HG03196 (cell line): Measurements from ENCODE around the gene SLC28A1.
"Not testable (repeated sequence)": the region's sequence is repeated elsewhere in the genome, so short reads cannot be mapped to it uniquely, and the experiment has no call there.

Source experiments
- ATAC-seq: cut with Tn5 transposase; IDR thresholded peaks from one replicate; pipeline ENCODE4 v1.9.1; 2021; ENCODE audit not compliant: unreplicated experiment

The SLC28A1 gene, protein sequence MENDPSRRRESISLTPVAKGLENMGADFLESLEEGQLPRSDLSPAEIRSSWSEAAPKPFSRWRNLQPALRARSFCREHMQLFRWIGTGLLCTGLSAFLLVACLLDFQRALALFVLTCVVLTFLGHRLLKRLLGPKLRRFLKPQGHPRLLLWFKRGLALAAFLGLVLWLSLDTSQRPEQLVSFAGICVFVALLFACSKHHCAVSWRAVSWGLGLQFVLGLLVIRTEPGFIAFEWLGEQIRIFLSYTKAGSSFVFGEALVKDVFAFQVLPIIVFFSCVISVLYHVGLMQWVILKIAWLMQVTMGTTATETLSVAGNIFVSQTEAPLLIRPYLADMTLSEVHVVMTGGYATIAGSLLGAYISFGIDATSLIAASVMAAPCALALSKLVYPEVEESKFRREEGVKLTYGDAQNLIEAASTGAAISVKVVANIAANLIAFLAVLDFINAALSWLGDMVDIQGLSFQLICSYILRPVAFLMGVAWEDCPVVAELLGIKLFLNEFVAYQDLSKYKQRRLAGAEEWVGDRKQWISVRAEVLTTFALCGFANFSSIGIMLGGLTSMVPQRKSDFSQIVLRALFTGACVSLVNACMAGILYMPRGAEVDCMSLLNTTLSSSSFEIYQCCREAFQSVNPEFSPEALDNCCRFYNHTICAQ

DNA sequence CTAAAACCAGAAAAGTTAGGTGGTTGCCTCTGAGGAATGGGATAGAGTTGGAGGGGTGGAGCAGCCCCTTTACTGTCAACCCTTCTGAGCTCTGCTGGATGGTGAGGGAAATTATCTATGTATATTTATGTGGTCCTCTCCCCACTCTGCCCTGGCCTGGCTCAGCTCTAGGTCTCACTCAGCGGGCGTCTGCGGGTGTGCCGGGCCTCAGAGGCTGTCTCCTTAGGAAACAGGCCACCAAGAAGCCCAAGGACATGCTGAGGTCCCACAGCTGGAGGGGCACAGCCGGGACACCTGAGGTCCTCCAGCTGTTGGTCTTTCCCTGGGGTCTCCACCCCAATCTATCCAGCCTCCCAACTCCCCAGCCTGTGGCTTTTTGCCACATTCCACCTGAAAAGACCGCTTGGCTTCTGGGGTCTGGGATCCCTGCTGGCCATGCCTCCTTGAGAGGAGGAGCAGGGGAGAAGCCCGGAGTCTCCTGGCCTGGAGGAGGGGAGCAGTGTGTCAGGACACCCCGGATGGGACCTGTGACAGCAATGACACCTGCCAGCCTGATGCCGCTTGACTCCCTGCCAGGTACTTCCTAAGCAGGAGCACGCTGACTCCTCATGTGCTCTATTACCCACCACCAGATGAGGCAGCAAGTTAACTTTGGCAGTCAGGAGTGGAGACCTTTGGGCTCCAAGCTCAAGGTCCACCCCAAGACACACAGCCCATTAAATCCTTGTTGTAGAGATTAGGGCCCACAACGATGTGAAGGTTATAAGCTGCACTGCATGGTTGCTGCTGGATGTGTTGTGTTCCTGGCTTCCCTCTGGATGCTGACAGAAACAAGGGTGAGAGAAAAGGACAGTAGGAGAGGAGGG is at the start of gene SLC28A1:
Gene SLC28A1 (plus strand): TSS at position 747 of the 866 bp plus-strand sequence. CDS start 3,099 bp downstream, outside the sequence.
- no peak for ATAC-seq

DNA sequence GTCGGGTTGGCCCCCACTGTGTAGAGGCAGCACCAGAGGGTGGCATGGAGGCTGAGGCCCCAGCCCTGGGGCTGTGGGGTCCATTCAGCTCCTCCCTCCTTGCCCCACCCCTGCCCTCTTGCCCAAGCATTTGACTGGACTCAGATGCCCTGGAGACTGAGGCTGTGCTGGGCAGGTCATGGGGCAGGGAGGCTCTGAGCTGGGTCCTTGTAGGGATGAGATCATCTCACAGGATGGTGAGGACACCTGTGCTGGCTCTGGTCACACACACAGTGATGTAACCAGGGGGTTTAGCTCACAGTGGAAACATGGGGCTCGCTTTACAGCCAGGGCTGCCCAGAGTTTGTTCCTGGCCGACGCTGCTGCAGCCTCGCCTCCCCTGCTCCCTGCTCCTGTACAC is 49.5 kb upstream of the SLC28A1 start:
- no peak for ATAC-seq

DNA sequence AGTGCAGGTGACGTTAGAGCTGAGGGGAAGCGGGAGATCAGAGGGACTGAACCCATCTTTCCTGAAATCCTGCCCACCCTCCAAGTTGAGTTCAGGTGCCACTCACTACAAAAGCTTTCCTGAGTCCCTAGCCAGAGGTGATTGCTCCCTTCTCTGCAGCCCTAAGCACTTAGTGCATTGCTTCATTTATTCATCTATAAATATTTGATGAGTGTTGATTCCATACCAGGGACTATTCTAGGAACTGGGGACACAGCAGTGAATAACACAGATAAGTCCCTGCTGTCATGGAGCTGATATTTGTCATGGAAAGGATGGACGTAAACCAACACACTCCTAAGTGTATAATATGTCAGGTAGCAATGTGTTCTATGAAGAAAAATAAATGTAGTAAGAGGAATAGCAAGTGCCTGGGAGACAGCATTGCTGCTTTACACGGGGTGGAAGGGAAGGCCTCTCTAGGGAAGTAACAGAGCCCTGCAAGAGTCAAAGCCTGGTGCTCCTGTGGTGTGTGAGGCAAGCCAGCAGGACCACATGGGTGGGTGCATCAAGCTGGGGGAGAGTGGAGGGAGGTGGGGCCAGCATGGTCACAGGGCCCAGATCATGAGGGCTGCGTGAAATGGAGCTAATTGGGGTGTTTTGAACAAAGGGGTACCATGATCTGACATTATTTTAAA is 48.7 kb upstream of the SLC28A1 start:
- ATAC-seq, result no peak

DNA sequence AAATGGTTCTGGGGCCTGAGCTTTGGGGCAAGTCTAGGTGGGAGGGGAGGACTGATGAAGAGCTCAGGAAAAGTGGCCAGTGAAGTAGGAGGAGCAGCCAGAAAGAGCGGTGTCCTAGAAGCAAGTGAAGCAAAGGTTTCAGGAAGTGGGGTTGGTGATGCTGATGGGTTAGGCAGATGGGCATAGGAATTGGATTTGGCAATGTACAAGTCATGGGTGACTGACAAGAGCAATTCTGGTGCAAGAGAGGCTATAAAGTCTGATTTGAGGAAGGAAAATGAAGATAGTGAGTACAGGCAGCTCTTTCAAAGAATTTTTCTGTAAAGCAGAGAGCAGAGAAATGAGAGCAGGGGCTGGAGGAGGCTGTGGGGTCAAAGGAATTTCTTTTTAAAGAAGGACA is 47.6 kb upstream of the SLC28A1 start:
- ATAC-seq, result no peak

DNA sequence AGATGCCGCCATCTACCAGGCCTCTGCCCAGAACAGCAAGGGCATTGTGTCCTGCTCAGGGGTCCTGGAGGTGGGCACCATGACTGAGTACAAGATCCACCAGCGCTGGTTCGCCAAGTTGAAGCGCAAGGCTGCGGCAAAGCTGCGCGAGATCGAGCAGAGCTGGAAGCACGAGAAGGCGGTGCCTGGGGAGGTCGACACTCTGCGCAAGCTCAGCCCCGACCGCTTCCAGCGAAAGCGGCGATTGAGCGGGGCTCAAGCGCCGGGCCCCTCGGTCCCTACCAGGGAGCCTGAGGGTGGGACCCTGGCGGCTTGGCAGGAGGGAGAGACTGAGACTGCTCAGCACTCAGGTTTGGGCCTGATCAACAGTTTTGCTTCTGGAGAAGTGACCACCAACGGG is 44.7 kb upstream of the SLC28A1 start:
- ATAC-seq, result no peak

DNA sequence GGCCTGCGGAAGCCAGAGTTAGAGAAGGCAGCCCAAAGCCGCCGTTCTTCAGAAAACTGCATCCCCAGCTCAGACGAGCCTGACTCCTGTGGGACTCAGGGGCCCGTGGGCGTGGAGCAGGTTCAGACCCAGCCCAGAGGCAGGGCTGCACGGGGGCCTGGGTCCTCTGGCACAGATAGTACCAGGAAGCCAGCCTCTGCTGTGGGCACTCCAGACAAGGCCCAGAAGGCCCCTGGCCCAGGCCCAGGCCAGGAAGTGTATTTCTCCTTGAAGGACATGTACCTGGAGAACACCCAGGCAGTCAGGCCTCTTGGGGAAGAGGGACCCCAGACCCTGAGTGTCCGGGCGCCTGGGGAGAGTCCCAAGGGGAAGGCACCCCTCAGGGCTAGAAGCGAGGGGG is 44.2 kb upstream of the SLC28A1 start:
- no peak for ATAC-seq

DNA sequence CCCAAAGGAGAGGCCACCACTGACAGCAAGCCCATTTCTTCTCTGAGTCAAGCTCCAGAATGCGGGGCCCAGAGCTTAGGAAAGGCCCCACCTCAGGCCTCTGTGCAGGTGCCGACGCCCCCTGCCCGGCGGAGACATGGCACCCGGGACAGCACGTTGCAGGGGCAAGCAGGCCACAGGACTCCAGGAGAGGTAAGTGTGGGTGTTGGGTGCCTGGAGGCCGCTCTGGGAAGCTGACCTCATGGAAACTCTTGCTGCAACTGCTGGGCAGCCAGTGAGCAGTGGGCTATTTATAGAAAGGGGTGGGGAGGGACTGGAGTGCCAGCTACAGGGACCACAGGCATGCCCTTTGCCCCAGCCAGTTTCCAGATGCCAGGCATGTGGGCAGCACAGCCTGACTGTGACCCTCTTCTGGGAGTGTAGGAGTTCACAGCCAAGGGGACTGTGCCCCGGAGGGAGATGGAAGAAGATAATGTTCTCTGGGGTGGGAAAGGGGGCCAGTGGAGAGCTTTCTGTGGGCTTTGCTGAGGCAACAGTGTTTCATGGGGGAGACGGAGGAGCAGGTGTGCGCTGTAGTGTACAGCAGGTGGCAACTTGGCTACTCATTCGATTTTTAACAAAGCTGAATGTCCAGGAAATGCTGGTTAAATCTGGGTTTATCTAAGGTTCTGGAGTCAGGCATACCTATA is 43.6 kb upstream of the SLC28A1 start:
- no peak for ATAC-seq

DNA sequence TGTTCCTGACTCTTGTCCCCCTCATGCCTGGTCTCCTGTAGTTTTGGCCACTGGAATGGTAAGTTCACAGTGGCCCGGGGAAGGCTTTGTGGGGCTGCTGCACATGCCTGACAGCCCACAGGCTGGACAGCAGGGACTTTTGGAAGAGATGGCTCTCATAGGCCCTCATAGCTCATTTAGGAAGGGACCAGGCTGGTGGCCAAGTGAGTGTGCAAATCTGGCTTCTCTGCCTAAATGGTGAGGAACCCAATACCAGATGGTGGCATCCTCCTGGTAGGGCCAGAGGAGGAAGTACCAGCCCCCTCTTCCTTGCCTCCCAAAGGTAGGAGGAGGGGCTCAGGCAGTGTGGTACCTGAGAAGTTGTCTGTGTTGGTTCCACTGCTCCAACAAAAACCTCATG is 41.7 kb upstream of the SLC28A1 start:
- ATAC-seq, result no peak

DNA sequence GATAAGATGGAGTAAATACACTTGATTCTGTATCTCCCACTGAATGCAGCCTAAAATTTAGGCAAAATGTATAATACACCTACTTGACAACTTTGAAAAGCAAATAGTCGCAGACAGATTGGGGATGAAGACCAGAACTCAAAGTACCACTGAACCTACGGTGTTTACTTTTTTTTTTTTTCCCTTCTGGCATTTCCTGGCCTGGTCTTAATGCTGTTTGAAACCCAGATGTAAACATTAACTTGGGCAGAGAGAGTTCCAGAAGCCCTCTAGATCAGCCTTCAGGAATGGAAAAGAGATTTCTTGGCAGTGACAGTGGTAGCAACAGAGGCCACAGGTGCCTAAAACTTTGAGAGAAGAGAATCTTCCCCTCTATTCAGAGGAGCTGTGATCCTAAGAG is 39.5 kb upstream of the SLC28A1 start:
- no peak for ATAC-seq

DNA sequence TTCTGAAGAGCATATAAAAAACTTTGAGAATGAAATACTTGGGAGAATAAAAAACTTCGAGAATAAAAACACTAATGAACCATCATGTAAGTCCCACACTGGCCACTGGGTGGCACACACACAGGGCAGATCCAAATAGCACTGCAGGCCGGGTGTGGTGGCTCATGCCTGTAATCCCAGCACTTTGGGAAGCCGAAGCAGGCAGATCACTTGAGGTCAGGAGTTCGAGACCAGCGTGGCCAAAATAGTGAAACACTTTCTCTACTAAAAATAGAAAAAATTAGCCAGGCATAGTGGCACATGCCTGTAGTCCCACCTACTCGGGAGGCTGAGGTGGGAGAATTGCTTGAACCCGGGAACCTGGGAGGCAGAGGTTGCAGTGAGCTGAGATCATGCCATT is 38.8 kb upstream of the SLC28A1 start:
- ATAC-seq, result not testable (repeated sequence)

DNA sequence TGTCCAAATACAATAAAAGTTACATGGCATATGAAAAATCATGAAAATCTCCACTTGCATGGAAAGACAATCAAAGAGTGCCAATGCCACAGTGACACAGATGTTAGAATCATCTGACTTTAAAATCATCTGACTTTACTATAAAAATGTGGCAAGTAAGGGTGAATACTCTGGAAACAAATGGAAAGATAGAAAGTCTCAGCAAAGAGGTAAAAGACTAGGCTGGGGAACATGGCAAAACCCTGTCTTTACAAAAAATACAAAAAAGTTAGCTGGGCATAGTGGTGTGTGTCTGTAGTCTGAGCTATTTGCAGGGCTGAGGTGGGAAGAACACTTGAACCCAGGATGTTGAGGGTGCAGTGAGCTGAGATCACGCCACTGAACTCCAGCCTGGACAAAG is 38.2 kb upstream of the SLC28A1 start:
- no peak for ATAC-seq

DNA sequence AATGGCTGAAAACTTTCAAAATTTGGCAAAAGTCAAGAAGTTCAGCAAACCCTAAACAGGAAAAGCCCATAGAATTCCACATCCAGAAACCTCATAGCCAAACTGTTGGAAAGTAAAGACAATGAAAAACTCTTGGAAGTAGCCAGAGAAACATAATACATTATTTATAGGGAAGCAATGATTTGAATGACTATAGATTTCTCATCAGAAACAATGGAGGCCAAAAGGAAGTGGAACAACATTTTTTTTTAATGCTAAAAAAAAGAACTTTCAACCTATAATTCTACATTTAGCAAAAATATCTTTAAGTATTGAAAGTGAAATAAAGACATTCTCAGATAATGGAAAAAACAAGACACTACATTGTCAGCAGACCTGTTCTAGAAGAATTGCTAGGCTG is 37.1 kb upstream of the SLC28A1 start:
- no peak for ATAC-seq

DNA sequence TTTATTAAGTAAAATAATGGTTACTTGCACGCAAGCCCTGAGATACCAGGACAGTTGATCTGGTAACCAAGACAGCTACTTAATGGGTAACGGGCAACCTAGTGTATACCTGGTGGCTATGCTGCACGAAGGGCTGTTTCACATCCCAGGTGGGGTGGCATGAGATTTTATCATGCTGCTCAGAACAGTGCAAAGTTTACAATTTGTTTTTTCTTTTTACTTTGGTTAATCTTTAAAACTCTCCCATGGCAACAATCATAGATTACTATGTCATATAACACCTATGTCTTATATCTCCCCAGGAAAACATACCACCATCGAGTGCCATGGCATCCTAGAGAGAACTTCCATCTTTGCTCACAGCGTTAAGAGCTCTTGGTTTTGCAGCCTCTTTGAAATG is 32.2 kb upstream of the SLC28A1 start:
- ATAC-seq, result no peak

DNA sequence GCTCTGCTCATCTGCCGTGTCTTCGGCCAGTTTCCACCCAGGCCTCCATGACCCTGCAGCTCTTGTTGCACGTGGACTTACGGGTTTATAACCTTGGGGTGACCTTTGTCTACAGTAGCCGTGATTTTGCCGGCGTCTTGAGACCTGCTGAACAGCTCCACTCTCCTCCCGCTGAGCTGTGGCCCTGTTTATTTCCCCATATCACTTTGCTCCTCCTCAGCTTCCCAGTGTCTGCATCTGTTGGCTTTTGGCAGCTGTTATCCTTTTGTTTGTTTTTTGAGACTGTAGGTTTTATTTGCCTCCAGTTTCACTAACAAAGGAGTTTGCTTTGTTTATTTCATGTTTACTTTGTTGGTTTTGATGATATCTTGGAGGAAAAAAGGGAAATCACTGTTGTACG is 29.3 kb upstream of the SLC28A1 start:
- no peak for ATAC-seq

DNA sequence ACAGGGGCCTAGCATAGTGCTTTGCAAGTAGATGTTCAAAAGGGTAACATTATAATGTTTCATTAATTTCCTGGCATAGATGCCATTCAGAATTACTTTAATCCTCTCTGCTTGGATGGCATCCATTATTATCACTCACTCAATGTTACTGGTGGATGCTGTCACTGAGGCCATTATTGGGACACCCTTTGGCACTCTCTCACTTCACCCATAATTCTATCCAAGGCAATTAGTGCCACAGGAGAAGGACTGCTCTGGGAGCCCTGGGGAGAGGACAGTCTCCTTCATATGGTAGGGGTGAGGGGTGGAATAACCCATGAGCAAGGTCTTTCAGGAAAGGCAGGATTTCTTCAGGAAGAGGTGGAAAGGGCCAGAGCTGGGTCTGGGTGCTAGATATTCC is 28.7 kb upstream of the SLC28A1 start:
- no peak for ATAC-seq

DNA sequence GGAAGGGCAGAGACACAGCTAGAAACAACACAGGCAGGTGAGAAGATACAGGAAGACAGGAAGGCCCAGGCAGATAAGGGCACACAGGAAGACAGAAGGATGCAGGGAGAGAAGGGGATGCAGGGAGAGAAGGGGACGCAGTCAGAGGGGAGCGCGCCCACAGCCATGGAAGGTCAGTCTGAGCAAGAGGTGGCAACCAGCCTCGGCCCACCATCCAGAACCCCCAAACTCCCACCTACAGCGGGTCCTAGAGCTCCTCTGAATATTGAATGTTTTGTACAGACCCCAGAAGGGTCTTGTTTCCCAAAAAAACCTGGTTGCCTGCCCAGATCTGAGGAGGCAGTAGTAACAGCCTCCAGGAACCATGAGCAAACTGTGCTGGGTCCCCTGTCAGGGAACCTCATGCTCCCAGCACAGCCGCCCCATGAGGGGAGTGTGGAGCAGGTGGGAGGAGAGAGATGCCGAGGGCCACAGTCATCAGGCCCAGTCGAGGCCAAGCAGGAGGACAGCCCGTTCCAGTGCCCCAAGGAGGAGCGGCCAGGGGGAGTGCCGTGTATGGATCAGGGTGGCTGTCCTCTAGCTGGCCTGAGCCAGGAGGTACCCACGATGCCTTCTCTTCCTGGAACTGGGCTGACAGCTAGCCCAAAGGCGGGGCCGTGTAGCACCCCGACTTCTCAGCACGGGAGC is 27.6 kb upstream of the SLC28A1 start:
- ATAC-seq, result no peak

DNA sequence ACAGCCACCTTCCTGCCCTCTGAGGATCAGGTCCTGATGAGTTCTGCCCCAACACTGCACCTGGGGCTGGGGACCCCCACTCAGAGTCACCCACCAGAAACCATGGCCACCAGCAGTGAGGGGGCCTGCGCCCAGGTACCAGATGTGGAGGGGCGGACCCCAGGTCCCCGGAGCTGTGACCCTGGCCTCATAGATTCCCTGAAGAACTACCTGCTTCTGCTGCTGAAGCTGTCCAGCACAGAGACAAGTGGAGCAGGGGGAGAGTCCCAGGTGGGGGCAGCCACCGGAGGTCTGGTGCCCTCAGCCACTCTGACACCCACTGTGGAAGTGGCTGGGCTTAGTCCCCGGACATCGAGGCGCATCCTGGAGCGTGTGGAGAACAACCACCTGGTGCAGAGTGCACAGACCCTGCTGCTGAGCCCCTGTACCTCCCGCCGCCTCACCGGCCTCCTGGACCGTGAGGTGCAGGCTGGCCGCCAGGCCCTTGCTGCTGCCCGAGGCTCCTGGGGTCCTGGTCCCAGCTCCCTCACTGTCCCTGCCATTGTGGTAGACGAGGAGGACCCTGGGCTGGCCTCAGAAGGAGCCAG is 27.0 kb upstream of the SLC28A1 start:
- no peak for ATAC-seq

DNA sequence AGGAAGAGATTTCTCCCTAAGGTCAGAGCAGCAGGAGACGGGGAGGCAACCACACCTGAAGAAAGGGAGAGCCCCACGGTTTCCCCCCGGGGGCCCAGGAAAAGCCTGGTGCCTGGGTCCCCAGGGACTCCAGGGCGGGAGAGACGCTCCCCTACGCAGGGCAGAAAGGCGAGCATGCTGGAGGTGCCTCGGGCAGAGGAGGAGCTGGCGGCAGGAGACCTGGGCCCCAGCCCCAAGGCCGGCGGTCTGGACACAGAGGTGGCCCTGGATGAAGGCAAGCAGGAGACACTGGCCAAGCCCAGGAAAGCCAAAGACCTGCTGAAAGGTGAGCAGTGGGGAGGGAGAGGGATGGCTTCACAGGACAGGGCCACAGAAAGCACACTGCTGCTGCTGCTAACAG is 26.2 kb upstream of the SLC28A1 start:
- no peak for ATAC-seq

DNA sequence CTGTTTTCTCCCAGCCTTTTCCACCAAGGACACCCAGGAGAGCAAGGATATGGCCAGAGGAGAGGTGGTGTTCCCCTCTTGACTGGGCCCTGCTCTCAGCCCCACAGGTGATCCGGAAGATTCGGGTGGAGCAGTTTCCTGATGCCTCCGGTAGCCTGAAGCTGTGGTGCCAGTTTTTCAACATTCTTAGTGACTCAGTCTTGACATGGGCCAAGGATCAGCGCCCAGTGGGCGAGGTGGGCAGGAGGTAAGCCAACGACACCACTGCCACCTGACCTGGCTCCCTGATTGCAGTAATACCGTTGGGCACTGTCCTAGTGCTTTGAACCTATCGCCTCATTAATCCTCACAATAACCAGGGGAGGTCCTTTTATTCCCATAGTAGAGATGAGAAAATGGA is 25.3 kb upstream of the SLC28A1 start:
- no peak for ATAC-seq

DNA sequence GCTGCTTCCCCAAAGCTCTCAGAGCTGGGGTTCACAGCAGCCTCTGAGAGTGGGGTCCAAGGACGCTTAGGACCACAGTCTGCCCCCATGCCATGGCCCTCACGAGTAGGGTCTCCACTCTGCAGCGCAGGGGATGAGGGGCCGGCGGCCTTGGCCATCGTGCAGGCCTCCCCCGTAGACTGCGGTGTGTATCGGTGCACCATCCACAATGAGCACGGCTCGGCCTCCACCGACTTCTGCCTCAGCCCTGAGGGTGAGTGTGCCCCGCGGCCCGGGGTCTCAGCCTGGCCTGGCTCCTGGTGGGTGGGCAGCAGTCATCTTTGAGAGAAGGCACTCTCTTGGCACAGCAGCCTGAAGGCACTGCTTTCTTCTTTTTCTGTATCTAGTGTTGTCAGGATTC is 24.8 kb upstream of the SLC28A1 start:
- ATAC-seq, result no peak
